GM18909 (cell line): ENCODE measurements around the gene IL18RAP.

ENCODE experiments used
- ATAC-seq: cut with Tn5 transposase; IDR thresholded peaks from one replicate; pipeline ENCODE4 v1.9.1; 2021; ENCODE audit warnings: mild to moderate bottlenecking; ENCODE audit not compliant: unreplicated experiment, poor library complexity

IL18RAP gene

GRCh38 chr2:102451968-102452367 lies 29.0 kb downstream of the IL18RAP start:
- ATAC-seq, result no peak

GRCh38 chr2:102453501-102453900 lies 30.5 kb downstream of the IL18RAP start:
- ATAC-seq, result no peak

- ATAC-seq, result no peak
These were observed 32.2 kb downstream of the IL18RAP start for GRCh38 chr2:102455061-102455670.

- no peak for ATAC-seq
These were observed 37.5 kb downstream of the IL18RAP start for GRCh38 chr2:102460467-102460866.

GRCh38 chr2:102461188-102461587 lies 38.2 kb downstream of the IL18RAP start:
- no peak for ATAC-seq

GRCh38 chr2:102463160-102463559 lies 40.2 kb downstream of the IL18RAP start:
- no peak for ATAC-seq

- ATAC-seq, result no peak
These were observed 47.2 kb downstream of the IL18RAP start for GRCh38 chr2:102470168-102470567.

- peak; percentile 58 for ATAC-seq
These were observed 50.1 kb downstream of the IL18RAP start, which contains the start of gene SLC9A4 for GRCh38 chr2:102473020-102473419. TSS of gene SLC9A4 (plus strand) at chr2:102473226. CDS start at chr2:102473760, 534 bp downstream.

- no peak for ATAC-seq
These were observed 50.7 kb downstream of the IL18RAP start for GRCh38 chr2:102473631-102474030.

- ATAC-seq, result no peak
These were observed 51.8 kb downstream of the IL18RAP start for GRCh38 chr2:102474785-102475184.

GRCh38 chr2:102478686-102479470 lies 55.9 kb downstream of the IL18RAP start:
- no peak for ATAC-seq

- ATAC-seq, result no peak
These were observed 57.6 kb downstream of the IL18RAP start for GRCh38 chr2:102480285-102481195.

GRCh38 chr2:102481931-102482330 lies 59.0 kb downstream of the IL18RAP start:
- ATAC-seq, result no peak

GRCh38 chr2:102483086-102483485 lies 60.1 kb downstream of the IL18RAP start:
- no peak for ATAC-seq

GRCh38 chr2:102484310-102485061 lies 61.5 kb downstream of the IL18RAP start:
- ATAC-seq, result no peak

GRCh38 chr2:102485147-102485785 lies 62.3 kb downstream of the IL18RAP start:
- no peak for ATAC-seq

- ATAC-seq, result no peak
These were observed 64.2 kb downstream of the IL18RAP start for GRCh38 chr2:102486941-102487702.

GRCh38 chr2:102487761-102488462 lies 65.0 kb downstream of the IL18RAP start:
- ATAC-seq, result no peak
